Ramos (cell line): ENCODE measurements around the gene VILL.

Experiments
- in situ Hi-C: fragments of 300-500 bp; cut with MboI; formaldehyde crosslinking; loops from one replicate; pipeline ENCODE4 v1.14.3; 2022; ENCODE audit warnings: low sequenced_read_pairs; ENCODE audit not compliant: unreplicated experiment

VILL gene

DNA sequence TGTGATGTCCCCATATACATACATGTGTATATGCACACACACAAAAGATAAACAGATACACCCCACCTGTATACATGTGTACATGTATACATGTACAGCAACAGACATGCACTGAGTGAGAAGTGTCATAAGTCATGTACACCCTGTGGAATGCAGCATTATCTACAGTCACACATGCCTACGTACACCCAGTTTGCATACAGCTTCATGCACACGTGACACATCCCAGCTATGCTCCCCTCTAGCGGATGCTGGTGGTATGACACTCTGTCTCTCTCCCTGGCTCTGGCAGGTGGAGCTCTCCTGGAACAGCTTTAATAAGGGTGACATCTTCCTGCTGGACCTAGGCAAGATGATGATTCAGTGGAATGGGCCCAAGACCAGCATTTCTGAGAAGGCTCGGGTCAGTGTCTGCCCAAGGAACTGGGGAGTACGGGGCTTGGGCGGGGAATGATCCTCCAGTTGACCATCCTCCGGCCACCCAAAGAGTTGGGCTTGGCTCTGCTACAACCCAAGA, 6.3 kb downstream of the VILL start:
- in situ Hi-C loops, result no loop called here

DNA sequence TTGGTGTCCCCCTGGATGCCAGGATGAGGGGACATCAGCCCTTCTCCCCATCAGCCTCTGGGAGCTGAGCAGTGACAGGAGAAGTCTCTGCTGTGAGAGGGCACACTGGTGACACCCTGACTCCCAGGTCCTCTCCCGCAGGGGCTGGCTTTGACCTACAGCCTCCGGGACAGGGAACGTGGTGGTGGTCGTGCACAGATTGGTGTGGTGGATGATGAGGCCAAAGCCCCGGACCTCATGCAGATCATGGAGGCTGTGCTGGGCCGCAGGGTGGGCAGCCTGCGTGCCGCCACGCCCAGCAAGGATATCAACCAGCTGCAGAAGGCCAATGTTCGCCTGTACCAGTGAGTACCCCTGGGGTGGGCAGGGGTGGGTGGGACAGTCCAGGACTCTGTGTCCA, 6.8 kb downstream of the VILL start:
- in situ Hi-C loops, result no loop called here

- in situ Hi-C loops, result no loop called here
These were observed 7.3 kb downstream of the VILL start for GRCh38 chr3:37997791-37998370.

DNA sequence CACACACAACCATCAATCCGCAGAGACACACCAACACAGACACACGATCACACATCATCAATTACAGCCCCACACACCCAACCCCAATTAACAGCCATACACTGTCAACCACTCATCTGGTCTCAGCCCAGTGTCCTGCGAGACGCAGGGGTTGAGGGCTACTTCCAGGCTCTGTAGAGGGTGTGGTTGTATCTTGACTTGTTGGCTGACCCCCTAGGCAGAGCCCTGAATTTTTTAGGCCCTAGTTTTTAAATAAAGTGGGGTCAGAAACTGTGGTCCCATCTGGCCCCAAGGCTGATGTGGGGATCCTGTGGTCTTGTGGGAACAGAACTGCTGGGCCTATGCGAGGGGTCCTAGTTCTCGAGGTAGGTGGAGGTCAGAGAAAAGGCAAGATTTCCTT, 9.2 kb downstream of the VILL start:
- in situ Hi-C loops, result no loop called here

DNA sequence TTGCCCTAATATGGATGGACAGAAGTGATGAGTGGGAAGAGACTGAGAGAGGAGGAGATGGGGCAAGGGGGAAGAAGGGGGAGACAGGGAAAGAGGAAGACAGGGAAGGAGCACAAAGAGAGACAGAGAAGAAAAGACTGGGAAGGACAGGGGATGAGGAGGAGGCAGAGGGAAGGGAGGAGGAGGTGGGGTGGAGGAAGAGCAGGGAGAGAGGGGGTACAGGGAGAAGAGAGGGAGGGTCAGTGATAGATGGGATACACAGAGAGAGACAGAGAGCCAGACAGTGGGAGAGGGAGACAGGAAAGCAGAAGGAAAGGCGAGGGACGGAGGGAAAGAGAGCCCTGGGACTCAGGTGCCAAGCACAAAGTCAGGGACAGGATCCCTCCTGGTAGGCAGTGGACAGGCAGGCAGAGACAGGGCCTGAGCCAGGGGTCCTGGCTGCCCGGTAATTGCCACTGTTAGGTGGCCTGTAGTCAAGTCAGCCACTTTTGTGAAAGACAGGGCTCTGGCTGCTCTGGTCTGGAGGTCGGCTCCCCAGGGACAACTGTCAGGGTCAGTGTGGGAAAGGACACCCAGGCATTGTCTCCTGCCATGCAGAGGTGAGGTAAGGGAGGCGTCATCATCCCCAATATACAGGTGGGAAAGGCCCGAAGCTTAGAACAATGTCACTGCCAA, 9.8 kb downstream of the VILL start:
- in situ Hi-C loops, result no loop called here

- in situ Hi-C loops, result no loop called here
These were observed 10.4 kb downstream of the VILL start for GRCh38 chr3:38000965-38001455.

DNA sequence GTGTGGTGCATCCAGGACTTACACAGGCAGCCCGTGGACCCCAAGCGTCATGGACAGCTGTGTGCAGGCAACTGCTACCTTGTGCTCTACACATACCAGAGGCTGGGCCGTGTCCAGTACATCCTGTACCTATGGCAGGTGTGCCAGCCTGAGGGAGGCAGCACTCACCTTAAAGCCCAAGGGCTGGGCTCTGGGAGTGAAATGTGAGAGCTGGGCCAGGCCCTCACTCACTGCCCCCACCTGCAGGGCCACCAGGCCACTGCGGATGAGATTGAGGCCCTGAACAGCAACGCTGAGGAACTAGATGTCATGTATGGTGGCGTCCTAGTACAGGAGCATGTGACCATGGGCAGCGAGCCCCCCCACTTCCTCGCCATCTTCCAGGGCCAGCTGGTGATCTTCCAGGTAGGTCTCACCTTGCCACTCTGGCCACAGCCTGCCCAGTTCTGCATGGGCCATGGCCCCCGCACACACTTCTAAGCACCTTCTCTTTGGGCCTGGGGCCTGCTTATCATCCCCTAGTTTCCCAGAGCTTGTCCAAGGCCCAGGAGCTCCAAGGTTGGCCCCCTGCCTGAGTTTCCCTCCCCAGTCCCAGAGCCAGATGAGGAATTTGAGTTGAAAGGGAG, 11.0 kb downstream of the VILL start:
- in situ Hi-C loops, result no loop called here

GRCh38 chr3:38002291-38002876, 11.8 kb downstream of the VILL start:
- in situ Hi-C loops, result no loop called here

- in situ Hi-C loops, result no loop called here
These were observed 12.4 kb downstream of the VILL start for GRCh38 chr3:38002940-38003339.

DNA sequence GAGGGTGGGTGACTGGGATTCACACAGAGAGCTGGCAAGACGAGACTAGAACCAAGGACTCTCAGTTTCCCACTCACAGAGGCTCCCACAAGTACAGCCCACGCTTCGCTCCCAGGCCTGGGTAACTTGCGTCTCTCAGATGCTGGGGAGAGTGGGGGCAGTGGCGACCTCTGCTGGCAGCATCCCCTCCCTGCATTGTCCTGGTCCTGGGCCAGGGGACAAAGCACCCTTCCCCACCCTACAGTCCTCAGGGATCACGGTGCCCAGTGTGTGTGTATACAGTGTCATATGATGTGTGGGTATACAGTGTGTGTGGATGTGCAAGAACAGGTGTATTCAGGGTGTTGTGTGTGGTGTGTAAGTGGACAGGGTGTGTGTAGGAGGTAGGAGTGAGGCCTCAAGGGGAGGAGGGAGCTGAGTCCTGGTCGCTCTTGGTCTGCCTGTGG, 12.8 kb downstream of the VILL start:
- in situ Hi-C loops, result no loop called here

- in situ Hi-C loops, result no loop called here
These were observed 13.3 kb downstream of the VILL start for GRCh38 chr3:38003817-38004414.

DNA sequence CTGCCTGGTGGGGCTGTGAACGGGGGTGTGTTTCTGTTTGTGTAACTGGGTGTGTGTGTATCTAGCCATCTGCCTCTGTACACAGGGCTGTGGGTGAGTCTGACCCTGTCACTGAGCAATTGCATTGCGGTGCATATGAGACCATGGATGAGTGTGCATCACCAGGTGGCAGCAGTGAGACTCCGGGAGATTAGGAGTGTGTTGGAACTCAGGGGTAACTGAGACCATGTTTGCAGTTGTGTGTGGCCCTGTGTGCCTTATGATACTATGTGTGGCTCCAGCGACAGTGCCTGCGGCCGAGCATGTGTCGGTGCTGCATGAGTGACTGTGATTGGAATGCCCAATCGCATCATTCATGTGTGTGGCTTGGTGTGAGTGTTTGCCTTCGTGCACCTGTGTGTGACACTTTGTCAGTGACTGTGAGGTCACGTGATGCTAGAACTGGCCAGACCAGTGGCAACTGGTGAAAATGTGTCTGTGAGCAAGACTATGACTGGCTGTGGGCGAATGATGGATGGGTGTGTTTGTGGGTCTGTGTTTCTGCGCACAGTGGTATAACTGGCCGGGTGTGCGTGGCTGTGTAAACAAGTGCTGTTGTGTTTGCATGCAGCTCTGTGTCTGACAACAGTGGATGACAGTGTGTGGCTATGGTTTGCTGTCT, 14.0 kb downstream of the VILL start:
- in situ Hi-C loops, result no loop called here

- in situ Hi-C loops, result no loop called here
These were observed 14.8 kb downstream of the VILL start for GRCh38 chr3:38005076-38006020.

DNA sequence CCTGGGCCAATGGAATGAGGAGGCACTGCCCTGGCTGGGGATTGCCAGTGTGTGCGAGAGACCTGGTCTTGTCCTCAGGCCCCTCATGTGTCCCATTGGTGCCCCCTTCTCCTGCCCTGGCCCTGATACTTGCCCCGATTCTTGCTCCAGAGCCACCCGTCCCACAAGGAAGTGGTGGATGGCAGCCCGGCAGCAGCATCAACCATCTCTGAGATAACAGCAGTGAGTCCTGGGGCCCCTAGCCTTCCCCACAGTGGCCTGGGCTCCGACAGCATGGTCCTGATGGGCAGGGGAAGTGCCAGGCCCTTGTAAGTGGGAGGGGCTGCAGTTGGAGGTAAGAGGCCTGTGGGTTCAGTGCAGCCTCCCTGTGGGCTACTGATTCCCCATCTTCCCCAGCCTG, 15.4 kb downstream of the VILL start:
- in situ Hi-C loops, result no loop called here

DNA sequence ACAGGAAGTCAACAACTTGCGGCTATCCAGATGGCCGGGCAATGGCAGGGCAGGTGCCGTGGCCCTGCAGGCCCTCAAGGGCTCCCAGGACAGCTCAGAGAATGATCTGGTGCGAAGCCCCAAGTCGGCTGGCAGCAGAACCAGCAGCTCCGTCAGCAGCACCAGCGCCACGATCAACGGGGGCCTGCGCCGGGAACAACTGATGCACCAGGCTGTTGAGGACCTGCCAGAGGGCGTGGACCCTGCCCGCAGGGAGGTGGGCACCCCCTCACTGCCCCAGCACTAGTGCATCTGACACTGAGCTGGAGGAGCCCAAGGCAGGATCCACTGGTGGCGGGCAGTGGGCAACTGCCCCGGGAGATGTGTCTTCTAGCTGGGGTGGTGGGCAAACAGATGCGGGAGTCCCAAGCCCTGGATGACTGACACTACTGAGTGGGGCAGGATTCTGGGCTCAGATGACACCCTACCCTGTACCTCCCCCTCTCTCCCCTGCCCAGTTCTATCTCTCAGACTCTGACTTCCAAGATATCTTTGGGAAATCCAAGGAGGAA, 15.9 kb downstream of the VILL start:
- in situ Hi-C loops, result no loop called here

- in situ Hi-C loops, result no loop called here
These were observed 17.1 kb downstream of the VILL start for GRCh38 chr3:38007754-38008090.

GRCh38 chr3:38008191-38008701, 17.7 kb downstream of the VILL start:
- in situ Hi-C loops, result no loop called here

GRCh38 chr3:38008971-38009580, 18.5 kb downstream of the VILL start:
- in situ Hi-C loops, result no loop called here
